Suppressor macrophage treated with lipopolysaccharide for 1 hour (primary cell): ENCODE data around the gene KCNQ2.
A peak's percentile ranks its signal among the peaks of the same experiment; 100 is the strongest.

Source experiments
- DNase-seq, 3 donors: peaks; one replicate each; pipeline ENCODE4 v3.0.0-alpha.2; 2020 to 2022

KCNQ2 gene

DNA sequence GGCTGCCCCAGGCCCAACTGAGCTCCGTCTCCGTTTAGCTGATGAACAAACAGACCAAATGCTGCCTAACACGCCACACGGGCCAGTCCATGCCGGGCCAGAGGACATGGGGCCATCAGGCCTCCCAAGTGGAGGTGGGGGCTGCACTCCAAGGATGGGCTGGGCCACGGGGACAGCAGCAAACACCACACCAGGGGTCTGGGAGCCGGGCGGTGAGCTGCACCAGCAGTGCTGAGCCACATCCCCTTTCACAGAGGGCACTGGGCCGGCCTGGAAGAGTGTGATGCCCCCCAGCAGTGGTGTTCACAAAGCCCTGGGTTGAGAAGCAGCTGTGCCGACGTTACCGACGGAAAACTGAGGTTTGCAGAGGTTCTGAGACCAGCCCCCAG is 2.7 kb downstream of the KCNQ2 start:
- DNase-seq = no peak

DNA sequence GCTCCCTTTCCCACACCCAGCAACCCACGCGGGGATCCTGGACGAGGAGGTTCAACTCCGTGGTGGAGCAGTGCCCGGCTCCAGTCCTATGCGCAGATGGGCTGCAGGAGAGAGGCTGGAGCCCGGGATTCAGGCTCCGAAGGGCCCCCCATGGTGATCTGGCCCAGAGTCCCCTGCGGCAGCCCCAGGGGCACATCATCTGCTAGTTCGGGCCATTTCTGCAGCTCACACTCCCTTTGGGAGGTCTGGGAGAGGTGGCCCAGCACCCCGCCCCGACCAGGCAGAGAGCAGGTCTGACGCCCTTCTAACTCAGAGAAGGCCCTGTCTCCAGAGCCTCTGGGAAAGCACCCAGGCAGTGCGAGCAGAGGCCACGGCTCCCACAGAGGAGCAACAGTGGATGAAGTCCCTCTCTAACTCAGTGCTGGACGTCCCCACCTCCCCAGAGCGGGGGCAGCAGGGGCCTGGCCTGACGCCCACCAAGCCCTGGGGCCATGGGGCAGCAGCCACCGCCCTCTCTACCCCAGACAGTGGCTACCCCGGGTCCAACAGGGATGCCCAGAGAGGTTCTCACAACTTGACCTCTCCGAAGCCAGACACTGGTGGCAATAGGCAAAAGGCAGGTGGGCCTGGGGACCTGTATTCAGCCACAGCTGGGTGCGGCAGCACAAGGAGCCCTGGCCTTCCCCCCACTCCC is 3.3 kb downstream of the KCNQ2 start:
- DNase-seq = no peak

DNA sequence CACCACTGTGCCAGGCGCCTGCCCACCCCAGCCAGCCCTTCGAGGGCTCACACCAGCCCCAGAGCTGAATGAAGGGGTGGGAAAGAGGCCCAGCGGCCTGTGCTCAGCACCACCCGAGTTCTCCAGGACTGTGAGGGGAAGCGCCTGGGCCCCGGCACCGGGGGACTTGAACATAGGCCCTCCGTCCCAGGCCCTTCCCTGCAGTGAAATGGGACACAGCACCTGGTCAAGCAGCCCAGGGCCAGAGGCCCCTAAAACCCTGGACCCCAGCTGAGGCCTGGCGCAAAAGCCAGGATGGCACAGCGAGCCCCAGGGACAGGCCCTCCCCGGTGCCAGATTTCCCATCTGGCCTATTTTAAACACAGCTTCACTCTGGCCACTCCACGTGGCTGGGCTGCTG is 4.0 kb downstream of the KCNQ2 start:
- DNase-seq = no peak

DNA sequence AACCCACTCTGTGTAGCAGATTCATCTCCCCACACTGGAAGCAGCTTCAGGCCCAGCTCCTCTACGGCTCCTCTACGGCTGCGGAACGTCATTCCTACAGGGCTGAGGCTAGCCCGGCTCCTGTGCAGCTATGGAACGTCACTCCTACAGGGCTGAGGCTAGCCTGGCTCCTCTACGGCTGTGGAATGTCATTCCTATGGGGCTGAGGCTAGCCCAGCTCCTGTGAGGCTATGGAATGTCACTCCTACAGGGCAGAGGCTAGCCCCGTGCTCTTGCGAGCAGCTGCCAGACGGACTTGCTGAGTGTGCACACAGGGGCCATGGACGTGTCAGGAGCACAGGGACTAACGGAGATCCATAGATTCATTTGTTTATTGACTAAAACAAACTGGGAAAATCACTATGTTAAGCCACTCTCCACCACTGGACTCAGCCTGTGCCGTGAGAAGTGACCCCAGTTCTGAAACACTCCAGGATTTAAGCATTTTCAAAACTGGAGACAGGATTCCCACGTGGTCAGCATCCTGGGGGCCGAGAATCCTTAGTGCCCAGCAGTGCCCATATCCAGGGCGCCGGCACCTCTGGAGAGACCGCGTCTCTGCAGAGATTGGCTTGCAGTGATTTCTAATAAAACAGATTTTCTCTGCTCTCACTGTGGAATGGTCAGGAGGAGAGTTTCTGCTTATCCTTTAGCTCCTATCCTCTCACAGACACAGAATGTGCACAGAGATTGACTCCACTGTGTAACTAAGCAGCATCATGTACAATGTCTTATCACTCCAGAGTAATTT is 5.0 kb downstream of the KCNQ2 start:
- DNase-seq = no peak

DNA sequence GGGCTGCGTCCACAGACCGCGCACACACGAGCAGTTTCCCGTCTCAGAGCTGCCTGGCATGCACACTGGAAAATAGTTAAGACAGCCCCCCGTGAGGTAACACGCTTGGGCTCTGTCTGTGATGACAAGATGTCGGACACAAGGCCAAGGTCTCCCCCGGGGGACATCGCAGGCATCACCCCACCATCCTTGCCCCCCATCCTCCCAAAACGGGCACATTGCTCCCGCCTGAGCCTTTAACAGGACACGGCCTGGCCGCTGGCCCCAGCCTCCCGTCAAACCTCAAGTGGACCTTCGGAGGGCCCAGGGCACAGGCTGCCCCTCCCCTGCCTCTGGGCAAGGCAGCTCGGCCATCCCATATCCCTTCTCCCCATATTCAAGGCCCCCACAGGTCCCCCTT is 5.6 kb downstream of the KCNQ2 start:
- no peak for DNase-seq

DNA sequence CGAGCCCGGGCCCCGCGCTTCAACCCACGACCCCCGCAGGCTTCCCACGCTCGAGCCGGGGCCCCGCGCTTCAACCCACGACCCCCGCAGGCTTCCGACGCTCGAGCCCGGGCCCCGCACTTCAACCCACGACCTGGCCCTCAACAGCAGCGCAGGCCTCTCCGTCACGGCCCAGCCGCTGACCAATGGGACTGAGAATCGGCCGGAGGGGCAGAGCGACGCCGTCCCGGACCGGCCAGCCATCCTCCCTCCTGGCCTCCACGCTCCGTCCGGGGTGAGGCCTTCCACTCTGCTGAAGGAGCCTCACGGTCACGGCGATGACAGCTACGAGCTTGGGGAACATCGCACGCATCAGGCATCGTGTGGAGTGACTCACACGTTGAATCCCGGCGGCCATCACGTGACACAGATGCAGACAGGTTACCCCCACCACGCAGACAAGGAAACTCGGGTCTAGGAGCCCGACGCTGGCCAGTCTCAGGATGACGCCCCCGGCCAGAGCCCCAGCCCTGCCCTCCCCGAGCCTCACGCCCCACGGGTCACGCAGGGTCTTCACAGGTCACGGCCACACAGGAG is 6.1 kb downstream of the KCNQ2 start:
- no peak for DNase-seq

DNA sequence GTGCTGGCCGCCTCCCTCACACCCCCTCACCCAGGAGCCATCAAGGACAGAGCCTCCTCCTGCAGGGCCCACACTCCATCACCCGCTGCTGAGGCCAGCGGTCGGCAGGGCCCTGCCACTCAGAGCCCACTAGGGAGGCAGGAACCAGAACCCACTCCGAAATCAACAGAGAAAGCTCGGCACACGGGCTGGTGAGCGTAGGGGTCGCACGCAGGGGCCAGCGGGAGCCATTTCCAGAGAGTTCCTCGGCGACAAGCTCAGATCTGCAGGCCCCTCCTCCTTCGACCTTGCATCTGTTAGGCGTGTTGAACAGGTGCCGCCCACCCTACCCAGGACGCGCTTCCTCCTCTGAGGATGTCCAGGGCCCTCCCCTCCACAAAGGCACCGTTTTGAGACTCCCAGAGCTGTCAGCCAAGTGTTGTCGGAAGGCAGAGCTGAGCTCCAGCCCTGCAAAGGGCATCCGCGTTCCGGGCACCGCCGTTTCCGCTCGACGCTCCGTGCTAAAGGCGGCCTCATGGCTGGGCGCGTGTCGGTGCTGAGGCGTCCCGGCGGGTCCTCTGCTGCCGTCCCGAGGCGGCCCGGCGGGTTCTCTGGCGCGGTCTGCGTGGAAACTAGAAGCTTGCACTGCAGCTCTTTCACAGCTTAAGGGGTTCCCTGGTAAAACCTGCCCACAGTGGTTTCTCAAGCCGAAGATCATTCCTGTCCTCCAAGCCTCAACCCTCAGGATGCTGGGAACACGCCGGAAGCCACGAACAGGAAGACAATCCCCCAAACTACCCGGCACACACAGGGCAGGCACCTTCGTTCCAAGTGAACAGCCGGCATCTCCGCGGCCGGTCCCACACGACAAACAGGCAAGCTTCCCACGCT is 6.8 kb downstream of the KCNQ2 start:
- DNase-seq = no peak

DNA sequence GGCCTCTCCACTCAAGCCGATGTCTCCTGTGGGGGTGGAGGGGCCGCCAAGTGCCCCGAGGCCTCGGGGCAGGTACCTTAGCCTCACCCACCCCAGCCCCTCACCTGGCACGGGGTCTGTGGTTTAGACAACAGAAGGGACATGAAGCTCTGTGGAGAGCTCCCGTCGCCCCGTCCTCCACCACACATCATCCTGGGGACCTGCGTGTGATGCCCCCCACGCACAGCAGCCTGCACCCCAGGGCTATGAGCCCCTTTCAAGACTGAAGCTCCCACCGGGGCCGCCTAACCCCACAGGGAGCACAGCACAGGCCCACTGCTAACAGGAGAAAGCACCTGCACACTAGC is 8.2 kb downstream of the KCNQ2 start:
- no peak for DNase-seq

DNA sequence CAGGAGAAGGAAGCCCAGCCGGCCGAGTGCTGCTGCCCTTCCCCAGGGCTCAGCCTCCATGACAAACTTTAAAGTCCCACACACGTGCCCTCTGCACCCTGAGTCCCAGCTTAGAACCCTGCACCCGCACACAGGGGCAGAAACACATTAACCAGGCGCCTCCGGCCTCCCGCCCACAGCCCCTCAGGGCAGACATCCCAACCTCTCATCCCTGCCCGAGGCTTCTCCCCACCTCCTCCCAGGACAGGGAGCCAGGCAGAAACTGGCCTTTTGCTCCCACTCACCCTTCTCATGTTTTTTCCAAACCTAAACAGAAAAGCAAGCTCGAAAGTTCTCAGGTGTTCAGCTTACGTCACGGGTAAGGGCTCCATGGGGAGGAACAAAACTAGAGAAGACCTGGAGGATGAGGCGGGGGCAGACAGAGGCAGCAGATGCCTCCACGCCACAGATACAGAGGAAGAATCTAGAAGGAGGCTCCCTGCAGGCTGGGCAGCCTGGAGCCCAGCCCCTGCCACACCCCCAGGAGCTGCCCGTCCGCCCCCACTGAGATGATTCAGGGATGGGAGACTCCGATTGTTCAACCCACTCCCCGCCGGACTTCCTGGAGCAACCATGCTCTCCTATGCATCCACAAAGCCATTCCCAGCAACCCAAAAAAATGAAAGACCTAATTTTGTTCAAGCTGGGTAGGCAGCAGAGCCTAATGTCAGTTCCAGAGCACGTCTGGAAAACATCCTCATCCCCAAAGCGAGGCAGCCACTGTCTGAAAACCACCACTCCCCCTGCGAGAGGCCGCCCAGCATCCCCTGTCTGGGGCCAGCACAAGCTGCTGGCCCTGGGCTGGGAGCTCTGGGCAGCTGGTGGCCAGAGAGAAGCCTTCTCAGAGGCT is 8.8 kb downstream of the KCNQ2 start:
- DNase-seq = peak in 2 of 3 donors; percentile 14 to 28

DNA sequence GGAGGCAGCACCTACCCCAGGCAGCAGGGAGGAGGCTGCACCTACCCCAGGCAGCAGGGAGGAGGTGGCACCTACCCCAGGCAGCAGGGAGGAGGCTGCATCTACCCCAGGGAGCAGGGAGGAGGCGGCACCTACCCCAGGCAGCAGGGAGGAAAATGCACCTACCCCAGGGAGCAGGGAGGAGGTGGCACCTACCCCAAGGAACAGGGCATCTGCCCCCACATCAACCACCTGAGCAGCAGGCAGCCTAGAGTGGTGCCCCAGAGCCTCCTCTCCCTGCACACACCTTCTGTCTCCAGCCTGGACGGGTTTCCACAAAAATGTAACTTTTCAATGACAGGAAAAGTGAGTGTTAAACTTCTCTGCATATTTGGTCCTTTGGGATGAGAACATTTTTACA is 10.2 kb downstream of the KCNQ2 start:
- DNase-seq = no peak

DNA sequence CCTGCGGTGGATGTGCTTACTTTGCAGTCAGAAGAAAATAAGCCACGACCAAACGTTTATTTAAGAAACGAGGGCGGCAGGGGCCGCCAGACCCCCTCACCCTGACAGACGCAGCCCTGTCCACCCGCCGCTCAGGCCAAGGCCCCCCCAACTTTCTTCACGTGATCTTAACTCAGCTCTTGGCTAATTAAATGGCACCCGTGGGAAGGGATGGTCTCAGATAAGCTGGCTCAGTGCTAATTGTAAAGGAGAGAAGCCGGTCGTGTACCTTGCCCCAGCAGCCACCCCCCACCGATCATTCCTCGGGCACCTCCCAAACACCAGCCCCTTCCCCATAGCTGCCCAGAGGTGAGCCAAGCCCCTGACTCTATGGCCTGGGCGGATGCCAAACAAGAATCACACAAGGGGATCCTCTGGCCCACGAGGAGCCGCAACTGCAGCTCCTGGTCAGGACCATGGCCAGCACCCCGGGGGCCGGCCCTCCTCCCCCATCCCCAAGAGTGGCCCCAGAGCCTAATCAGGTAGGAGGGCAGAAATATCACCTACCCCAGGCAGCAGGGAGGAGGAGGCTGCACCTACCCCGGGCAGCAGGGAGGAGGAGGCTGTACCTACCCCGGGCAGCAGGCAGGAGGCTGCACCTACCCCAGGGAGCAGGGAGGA is 11.2 kb downstream of the KCNQ2 start:
- peak in 2 of 3 donors; percentile 16 to 26 for DNase-seq

DNA sequence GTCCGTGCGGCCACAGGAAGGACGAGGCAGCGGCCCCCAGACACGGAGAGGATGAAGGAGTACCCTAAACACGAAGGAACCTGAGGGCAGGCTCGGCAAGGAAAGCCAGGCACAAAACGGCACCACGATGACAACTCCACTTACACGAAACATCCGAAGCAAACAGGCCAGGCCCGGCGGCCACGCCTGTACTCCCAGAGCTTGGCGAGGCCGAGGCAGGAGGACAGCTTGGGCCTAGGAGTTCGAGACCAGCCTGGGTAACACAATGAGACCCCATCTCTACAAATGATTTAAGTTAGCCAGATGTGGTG is 13.4 kb downstream of the KCNQ2 start:
- no peak for DNase-seq

DNA sequence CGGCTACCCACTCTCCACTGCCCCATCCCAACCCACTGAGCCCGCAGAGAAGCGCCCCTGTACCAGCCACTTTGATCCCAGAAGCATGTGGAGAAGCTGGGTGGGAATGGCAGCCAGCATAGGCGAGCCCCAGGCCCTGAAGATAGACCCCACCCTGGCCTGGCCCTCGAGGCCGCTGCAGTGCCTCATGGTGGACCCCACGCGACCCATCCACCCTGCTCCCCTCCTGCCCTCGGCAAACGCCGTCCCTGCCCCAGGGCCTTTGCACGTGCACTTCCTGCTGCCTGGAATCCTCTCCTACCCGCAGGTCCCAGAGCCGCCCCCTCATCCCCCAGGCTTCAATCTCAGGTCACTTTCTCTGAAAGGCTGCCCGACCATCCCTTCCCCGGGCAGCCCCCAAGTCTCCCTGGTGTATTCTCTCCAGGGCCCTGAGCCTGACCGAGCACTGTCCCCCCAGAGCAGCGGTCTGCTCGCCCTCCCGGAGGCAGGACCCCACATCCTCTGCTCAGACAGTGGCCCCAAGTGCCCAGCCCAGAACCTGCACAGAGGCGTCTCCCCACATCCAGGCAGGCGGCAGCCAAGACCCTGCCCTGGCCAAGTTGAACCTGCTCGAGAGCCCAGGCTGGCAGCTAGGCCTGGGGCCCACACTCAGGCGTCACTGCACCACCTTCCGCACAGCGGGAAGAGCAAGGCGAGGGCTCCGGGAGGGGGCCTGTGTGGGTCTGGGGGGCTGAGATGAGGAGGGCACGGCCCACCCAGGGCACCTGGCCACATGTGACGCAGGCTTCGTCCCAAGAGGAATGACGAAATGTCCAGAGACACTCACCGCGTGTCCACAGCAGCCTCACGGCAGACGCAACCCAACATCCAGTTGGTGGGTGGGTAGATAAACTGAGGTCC is 14.0 kb downstream of the KCNQ2 start:
- no peak for DNase-seq

DNA sequence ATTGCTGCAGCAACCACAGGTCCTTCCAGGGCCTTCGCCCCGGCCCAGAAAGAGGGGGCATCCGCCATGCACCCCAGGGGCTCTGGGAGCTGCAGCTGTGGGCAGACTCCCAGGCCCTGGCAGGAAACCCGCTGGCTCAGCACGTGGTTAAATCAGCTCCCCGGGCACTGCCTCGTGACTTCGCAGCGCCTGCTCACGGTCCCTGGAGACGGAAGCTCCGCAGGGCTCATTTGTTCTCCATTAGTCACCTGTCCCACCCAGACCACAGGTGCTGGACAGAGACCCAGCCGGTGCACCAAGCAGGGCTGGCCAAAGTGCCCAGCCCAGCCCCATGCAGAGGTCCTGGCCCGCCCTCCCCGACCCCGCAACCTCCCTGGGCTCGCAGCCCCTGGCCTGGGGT is 14.7 kb downstream of the KCNQ2 start:
- peak; percentile 30 to 44 (median 35) for DNase-seq

DNA sequence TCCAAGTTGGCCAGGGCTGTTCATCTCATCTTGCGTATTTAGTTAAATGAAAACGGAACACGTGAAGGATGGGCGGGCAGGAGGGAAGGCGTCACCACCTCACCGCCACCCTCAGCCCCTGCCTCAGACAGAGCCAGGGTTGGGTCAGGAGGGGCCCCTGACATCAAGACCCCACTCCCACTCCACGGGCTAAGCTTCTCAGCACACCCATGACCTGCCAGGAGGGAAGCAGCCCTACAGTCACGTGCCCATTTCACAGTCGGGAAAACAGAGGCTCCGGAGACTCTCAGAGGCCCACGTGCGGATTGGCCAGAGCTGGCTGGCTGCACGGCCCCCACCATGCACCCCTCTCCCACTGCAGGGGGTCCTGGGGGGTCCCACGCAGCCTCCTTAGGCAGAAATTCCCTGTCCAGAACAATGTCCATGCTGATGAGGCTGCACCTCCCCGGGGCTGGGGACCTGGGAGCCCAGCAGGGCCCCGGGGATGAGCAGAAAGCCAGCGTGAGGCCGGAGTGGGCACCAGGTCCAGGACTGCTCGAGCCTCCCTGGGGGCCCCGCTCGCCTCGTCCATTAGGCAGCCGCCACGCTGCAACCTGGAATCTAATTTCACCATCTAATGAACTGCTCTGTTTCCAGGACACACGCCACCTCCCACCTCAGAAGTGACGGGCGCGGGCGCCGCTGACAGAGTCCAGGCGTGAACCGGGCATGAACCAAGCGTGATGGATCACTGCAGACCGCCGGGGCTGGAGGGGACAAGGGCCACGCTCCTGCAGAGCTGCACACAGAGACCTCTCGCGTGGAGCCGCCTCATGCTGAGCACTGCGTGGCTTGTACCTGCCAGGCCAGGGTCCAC is 15.8 kb downstream of the KCNQ2 start:
- no peak for DNase-seq

DNA sequence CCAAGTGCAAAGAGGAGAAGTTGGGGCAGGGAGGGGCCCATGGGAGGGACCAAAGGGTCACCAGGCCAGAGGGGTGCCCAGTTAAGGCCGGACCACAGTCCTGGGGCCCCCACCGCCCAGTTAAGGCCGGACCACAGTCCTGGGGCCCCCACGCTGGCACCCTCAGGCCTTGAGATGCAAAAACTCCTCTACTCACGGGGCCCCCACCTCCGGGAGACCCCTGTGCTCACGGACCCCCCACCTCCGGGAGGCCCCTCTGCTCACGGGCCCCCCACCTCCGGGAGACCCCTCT is 16.9 kb downstream of the KCNQ2 start:
- no peak for DNase-seq

DNA sequence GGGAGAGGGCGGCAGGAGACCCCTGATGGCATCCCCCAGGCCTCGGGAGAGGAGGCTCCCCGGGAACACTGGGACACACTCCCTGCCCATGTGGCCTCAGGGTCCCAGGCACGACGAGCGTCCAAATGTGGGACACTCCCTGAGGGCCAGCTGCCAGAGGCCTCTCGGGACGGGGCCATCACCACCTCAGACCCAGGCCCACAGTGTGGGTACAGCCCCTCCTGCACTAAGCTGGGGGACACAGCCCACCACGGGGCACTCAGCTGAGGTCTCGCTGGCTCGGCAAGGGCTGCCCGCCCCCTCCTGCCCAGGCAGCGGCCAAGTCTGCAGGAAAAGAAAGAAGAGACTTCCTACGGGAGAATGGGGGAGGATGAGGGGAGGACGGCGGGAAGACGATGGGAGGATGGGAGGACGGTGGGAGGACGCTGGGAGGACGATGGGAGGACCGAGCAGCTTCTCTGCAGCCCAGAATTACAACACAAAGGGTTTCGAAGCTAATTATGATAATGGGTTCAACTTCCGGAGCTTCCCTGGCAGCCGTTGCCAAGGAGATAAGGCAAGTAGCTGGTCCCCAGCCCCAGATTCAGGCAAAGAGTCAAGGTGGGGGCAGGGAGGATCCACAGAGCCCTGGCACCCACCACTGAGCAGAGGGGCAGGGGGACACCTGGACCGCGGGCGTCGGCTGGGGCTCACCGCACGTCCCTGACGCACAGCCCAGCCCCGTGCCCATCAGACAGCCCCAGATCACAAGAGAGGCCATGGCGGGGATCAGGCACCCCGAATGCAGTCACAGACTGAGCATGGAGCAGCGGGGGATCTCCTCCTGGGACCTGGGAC is 17.5 kb downstream of the KCNQ2 start:
- DNase-seq = no peak

DNA sequence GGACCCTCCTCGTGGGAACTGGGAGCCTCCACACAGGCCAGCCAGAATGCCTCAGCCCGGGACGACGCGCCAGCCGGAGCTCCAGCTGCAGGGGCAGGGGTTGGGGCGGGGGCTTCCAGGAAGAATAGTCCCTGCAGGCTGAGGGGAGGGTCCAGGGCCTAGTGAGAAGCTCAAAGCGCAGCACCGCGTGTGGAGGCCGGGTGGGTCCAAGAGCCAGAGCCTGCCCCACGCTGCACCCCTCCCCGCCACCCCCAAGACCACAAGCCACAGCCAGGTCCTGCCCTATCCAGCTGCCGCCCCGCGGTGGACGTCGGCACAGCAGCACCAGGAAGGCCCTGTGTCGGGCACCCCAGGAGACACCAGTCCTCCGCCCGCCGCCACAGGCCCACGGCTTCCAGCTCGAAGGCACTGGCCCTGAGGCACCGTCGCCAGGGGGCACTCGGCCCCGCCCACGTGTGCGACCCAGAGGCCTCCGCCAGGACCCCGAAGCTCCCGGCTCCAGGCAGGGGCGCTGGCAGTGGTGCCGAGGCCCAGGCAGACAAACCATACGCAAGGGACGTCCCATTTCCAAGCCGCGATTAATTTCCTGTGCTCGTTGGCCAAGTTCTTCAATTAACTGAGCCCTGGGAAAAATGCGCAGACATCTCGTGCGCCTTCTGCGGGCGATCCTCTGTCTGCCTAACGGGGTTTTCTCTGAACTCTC is 19.5 kb downstream of the KCNQ2 start:
- DNase-seq = peak; percentile 8 to 32 (median 28)
